Fibroblast of lung (primary cell): Measurements from ENCODE around the gene ABR. TPM values are rescaled to one million over a fixed set of nuclear protein-coding genes. Genes with fewer than 3 reads are reported as not detected.

Source experiments
- DNase-seq, 2 donors: peaks; one replicate each; pipeline versions ENCODE4 v3.0.0 to v3.0.0-alpha.2; 2010; ENCODE audit warnings: low read depth in 2 of 2
- H2AFZ ChIP-seq: 2 replicates; pipeline ENCODE4 v1.5.1; 2012; ENCODE audit warnings: low read length, control low read depth, inconsistent platforms
- H3K27ac ChIP-seq: 2 replicates; pipeline ENCODE4 v1.5.1; 2011; ENCODE audit warnings: low read length, control low read depth; ENCODE audit not compliant: insufficient read depth
- H3K27me3 ChIP-seq: 2 replicates; pipeline ENCODE4 v1.5.1; 2011; ENCODE audit warnings: mild to moderate bottlenecking, low read length; ENCODE audit not compliant: control insufficient read depth, insufficient read depth
- H3K36me3 ChIP-seq: 2 replicates; pipeline ENCODE4 v1.5.1; 2011; ENCODE audit warnings: low read length; ENCODE audit not compliant: control insufficient read depth, insufficient read depth
- H3K4me1 ChIP-seq: 2 replicates; pipeline ENCODE4 v1.5.1; 2011; ENCODE audit warnings: low read length; ENCODE audit not compliant: control insufficient read depth, insufficient read depth; ENCODE audit errors: extremely low read depth
- H3K4me2 ChIP-seq: 2 replicates; pipeline ENCODE4 v1.5.1; 2011; ENCODE audit warnings: low read length, control low read depth; ENCODE audit not compliant: insufficient read depth; ENCODE audit errors: extremely low read depth
- H3K4me3 ChIP-seq, 4 experiments: fragments of 200-600 bp in 1 of 4; sonication (generic) in 1 of 4; replicated peaks in 1 of 4; 2 replicates each; pipeline ENCODE4 v1.5.1; 2011 to 2016; ENCODE audit warnings: low read length in 4 of 4, low read depth in 3 of 4, mild to moderate bottlenecking in 3 of 4, control low read depth in 2 of 4, inconsistent platforms in 1 of 4, mixed read lengths in 1 of 4; ENCODE audit not compliant: insufficient read depth in 1 of 4; ENCODE audit errors: control extremely low read depth in 1 of 4
- H3K79me2 ChIP-seq: 2 replicates; pipeline ENCODE4 v1.5.1; 2012; ENCODE audit warnings: mild to moderate bottlenecking, low read length, inconsistent platforms; ENCODE audit not compliant: control insufficient read depth, insufficient read depth
- H3K9ac ChIP-seq: 2 replicates; pipeline ENCODE4 v1.5.1; 2011; ENCODE audit warnings: mild to moderate bottlenecking, low read length, control low read depth; ENCODE audit not compliant: insufficient read depth
- H3K9me3 ChIP-seq: 2 replicates; pipeline ENCODE4 v1.5.1; 2012; ENCODE audit warnings: low read depth, low read length; ENCODE audit not compliant: control insufficient read depth, insufficient read depth
- H4K20me1 ChIP-seq: 2 replicates; pipeline ENCODE4 v1.5.1; 2011; ENCODE audit warnings: low read length; ENCODE audit not compliant: control insufficient read depth, insufficient read depth; ENCODE audit errors: extremely low read depth
- CTCF ChIP-seq, 2 donors: IDR thresholded peaks in 1 of 2; conservative IDR thresholded peaks in 1 of 2; 1 replicate in 1 of 2; 2 replicates in 1 of 2; pipeline ENCODE4 v1.5.1; 2011 to 2012; ENCODE audit warnings: low read length in 2 of 2, control low read depth in 1 of 2, inconsistent platforms in 1 of 2, low read depth in 1 of 2, mild to moderate bottlenecking in 1 of 2
- EZH2 ChIP-seq: IDR thresholded peaks from 2 replicates; pipeline ENCODE4 v1.5.1; 2012; ENCODE audit warnings: low read length, control low read depth, mild to moderate bottlenecking; ENCODE audit errors: missing control alignments
- polyA plus RNA-seq, 2 donors: library from polyadenylated mRNA; depleted of rRNA in 1 of 2; stranded (reverse) in 1 of 2; unstranded in 1 of 2; fragments of >200 nt; gene quantifications; 2 replicates each; pipeline ENCODE4 v1.2.1, GENCODE V29; 2011 to 2012; ENCODE audit warnings: missing spikeins in 1 of 2
- total RNA-seq: library from RNA; depleted of rRNA; stranded (reverse); fragments of >200 nt; gene quantifications from 2 replicates; pipeline ENCODE4 v1.2.1, GENCODE V29; 2014

Gene ABR
- total and polyA plus RNA-seq, 2 donors (not counting 1 experiment from before 2014, with no cell fraction given): 43.7 to 84.7 TPM

GRCh38 chr17:1192911-1193699, 13.3 kb upstream of the ABR start:
- Histone ChIP-seq H3K27me3 (peaks cover 17% of the 10 kb centered on the region), H3K9me3 (no peaks in the 10 kb centered on the region), H3K79me2 (no peaks in the 10 kb centered on the region), H3K36me3 (no peaks in the 10 kb centered on the region), H3K27ac (no peak overlapping the region), H3K9ac (no peak overlapping the region), H3K4me3 (no peak overlapping the region), H3K4me1 (peaks cover 5% of the 10 kb centered on the region), H4K20me1 (no peaks in the 10 kb centered on the region), H2AFZ (no peak overlapping the region), H3K4me2 (no peak overlapping the region)
- TF ChIP-seq CTCF (conservative IDR thresholded peaks at IDR 0.05 in 1 of 2, IDR thresholded peaks at IDR 0.05 in 1 of 2; ENCODE audit: low read depth in 1 of 2, low read length in 2 of 2): no peak
- no peak for TF ChIP-seq EZH2
- no peak for DNase-seq

DNA sequence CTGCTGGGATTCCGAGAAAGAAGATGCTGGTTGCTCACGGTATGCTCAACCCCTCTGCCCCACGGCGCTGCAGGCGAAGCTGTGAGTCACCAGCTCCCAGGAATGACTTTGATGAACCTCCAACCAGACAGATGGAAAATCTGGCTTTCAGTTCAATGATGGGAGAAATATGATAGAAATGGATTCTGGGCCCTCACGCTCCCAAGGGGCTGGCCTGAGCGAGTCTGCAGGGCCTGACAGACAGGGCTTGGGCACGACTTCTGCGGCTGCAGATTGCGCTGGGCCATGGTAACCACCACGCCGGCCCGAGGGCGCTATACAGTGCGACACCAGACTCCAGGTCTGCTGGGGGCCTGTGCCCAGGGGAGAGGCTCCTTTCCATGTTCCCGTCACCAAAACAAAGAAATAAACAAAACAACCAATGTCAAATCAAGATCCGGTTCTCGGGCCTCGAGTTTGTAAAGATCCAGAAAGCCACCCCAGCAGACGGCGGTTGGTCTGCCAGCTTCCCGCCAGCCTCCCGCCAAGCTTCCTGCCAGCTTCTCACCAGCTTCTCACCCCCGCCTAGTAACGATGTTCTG, 11.1 kb upstream of the ABR start:
- TF ChIP-seq EZH2 (no peak), CTCF (conservative IDR thresholded peaks at IDR 0.05 in 1 of 2, IDR thresholded peaks at IDR 0.05 in 1 of 2; ENCODE audit: low read depth in 1 of 2, low read length in 2 of 2) (no peak)
- H3K79me2 ChIP-seq: no peaks in the 10 kb centered on the region
- H2AFZ ChIP-seq: no peak overlapping the region
- H3K36me3 ChIP-seq: no peaks in the 10 kb centered on the region
- no peaks in the 10 kb centered on the region for H3K9me3 ChIP-seq
- no peaks in the 10 kb centered on the region for H4K20me1 ChIP-seq
- peak in 1 of 2 donors; percentile 73 for DNase-seq
- H3K9ac ChIP-seq: no peak overlapping the region
- peaks cover 17% of the 10 kb centered on the region for H3K27me3 ChIP-seq
- peaks cover 13% of the 10 kb centered on the region for H3K4me1 ChIP-seq
- H3K4me3 ChIP-seq: no peak overlapping the region
- no peak overlapping the region for H3K4me2 ChIP-seq
- no peak overlapping the region for H3K27ac ChIP-seq

- H2AFZ ChIP-seq: no peak overlapping the region
- no peak for TF ChIP-seq CTCF (conservative IDR thresholded peaks at IDR 0.05 in 1 of 2, IDR thresholded peaks at IDR 0.05 in 1 of 2; ENCODE audit: low read depth in 1 of 2, low read length in 2 of 2)
- TF ChIP-seq EZH2: peak; percentile 52
Observed at GRCh38 chr17:1188812-1189504, 9.2 kb upstream of the ABR start.

More at GRCh38 chr17:1188812-1189504, 9.2 kb upstream of the ABR start:
- H3K27me3 ChIP-seq: peaks cover 17% of the 10 kb centered on the region
- no peaks in the 10 kb centered on the region for H4K20me1 ChIP-seq
- H3K4me2 ChIP-seq: peak overlapping the region; percentile 35
- H3K79me2 ChIP-seq: no peaks in the 10 kb centered on the region
- H3K9ac ChIP-seq: no peak overlapping the region
- no peaks in the 10 kb centered on the region for H3K9me3 ChIP-seq
- H3K36me3 ChIP-seq: no peaks in the 10 kb centered on the region
- no peak overlapping the region for H3K27ac ChIP-seq
- no peak overlapping the region for H3K4me3 ChIP-seq
- DNase-seq: peak; percentile 38 to 77
- peaks cover 13% of the 10 kb centered on the region for H3K4me1 ChIP-seq
